Sigmoid colon (tissue), 7 donors: ENCODE measurements around the gene PAX5. TPM values are rescaled to one million over a fixed set of nuclear protein-coding genes. Genes with fewer than 3 reads are reported as not detected.
A peak's percentile ranks its signal among the peaks of the same experiment; 100 is the strongest.

Experiments used
- DNase-seq: peaks from one replicate; pipeline ENCODE4 v3.0.0-alpha.2; 2019
- H3K27ac ChIP-seq, 4 donors: fragments of 200-600 bp; sonication (generic); one replicate each; pipeline ENCODE4 v1.5.1; 2016 to 2019; ENCODE audit warnings: mild to moderate bottlenecking in 1 of 4
- H3K27me3 ChIP-seq, 3 donors: fragments of 200-600 bp; sonication (generic); one replicate each; pipeline ENCODE4 v1.5.1; 2019; ENCODE audit warnings: mild to moderate bottlenecking in 1 of 3
- H3K36me3 ChIP-seq, 4 donors: fragments of 200-600 bp; sonication (generic); one replicate each; pipeline ENCODE4 v1.5.1; 2016 to 2019
- H3K4me1 ChIP-seq, 4 donors: fragments of 200-600 bp; sonication (generic); one replicate each; pipeline ENCODE4 v1.5.1; 2017 to 2019
- H3K4me3 ChIP-seq, 4 donors: fragments of 200-600 bp; sonication (generic); one replicate each; pipeline ENCODE4 v1.5.1; 2017 to 2019; ENCODE audit warnings: mild to moderate bottlenecking in 2 of 4, moderate library complexity in 1 of 4
- H3K9me3 ChIP-seq, 4 donors: fragments of 200-600 bp in 3 of 4; sonication (generic) in 3 of 4; one replicate each; pipeline versions ENCODE4 v1.5.1 to v1.6.1; 2013 to 2019
- EP300 ChIP-seq, 4 donors: sonication (generic); formaldehyde crosslinking; IDR thresholded peaks; one replicate each; pipeline ENCODE4 v1.6.1; 2017; ENCODE audit warnings: antibody characterized with exemption in 4 of 4
- POLR2A ChIP-seq, 2 donors: fragments of 450-650 bp; IDR thresholded peaks; one replicate each; pipeline ENCODE4 v1.6.1; 2016; ENCODE audit warnings: antibody characterized with exemption in 2 of 2, mild to moderate bottlenecking in 2 of 2, moderate library complexity in 2 of 2
- POLR2AphosphoS5 ChIP-seq, 4 donors: sonication (generic); formaldehyde crosslinking; IDR thresholded peaks; one replicate each; pipeline ENCODE4 v1.6.1; 2017; ENCODE audit warnings: antibody characterized with exemption in 4 of 4
- WGBS, 2 donors: extraction: QIAGEN DNeasy Blood & Tissue Kit; methylation state at CpG; one replicate each; pipeline ENCODE4 v1.1.7; 2013; 5-methylcytosine and 5-hydroxymethylcytosine counted together
- intact Hi-C: fragments of 100-400 bp; cut with DNase I; formaldehyde crosslinking; loops from one replicate; pipeline ENCODE4 v1.15.1; 2023
- polyA plus RNA-seq, 3 donors: library from polyadenylated mRNA; stranded (reverse); fragments of 200-250 nt; gene quantifications; one replicate each; pipeline ENCODE4 v1.2.3, GENCODE V29; 2013
- total RNA-seq, 4 donors: library from RNA; depleted of rRNA; stranded (reverse); fragments of >200 nt; gene quantifications; one replicate each; pipeline ENCODE4 v1.1.0, GENCODE V29; 2016
- TF ChIP-seq, protein P1 (sequence below), 4 experiments: fragments of 450-650 bp in 3 of 4; fragments of 200-600 bp in 1 of 4; IDR thresholded peaks; one replicate each; pipeline ENCODE4 v1.5.1; 2016 to 2019; ENCODE audit warnings: antibody characterized with exemption in 4 of 4, mild to moderate bottlenecking in 3 of 4, moderate library complexity in 2 of 4
- donor health status: healthy with polysubstance abuse.
- donor health status: Bipolar disorder and iron deficiency.
- donor health status: healthy.

PAX5 gene
- total and polyA plus RNA-seq, 7 donors = under 0.01 to 20.1 (median 0.23) TPM; not detected in 4

DNA sequence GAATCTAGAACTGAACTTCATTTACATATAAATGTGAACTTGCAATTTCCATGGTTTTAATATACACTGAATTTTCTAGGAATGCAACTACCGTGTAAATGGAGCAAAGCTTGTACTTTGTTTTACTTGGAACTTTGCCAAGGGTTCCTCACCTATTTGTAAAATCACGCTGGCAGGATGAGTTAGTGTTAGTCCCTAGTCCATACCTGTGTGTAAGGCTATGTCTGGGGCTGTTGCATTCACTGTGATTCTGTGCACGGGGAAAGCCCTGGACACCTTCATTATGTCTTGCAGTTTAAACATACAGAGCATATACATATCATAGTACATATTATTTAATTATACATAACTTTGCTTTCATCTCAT, 119.9 kb downstream of the PAX5 start:
- H3K27me3 ChIP-seq = peaks cover 0 to 20% (median 4%) of the 10 kb centered on the region in 3 donors
- TF ChIP-seq, protein P1, sequence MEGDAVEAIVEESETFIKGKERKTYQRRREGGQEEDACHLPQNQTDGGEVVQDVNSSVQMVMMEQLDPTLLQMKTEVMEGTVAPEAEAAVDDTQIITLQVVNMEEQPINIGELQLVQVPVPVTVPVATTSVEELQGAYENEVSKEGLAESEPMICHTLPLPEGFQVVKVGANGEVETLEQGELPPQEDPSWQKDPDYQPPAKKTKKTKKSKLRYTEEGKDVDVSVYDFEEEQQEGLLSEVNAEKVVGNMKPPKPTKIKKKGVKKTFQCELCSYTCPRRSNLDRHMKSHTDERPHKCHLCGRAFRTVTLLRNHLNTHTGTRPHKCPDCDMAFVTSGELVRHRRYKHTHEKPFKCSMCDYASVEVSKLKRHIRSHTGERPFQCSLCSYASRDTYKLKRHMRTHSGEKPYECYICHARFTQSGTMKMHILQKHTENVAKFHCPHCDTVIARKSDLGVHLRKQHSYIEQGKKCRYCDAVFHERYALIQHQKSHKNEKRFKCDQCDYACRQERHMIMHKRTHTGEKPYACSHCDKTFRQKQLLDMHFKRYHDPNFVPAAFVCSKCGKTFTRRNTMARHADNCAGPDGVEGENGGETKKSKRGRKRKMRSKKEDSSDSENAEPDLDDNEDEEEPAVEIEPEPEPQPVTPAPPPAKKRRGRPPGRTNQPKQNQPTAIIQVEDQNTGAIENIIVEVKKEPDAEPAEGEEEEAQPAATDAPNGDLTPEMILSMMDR (IDR thresholded peaks at IDR 0.05) = no peak
- TF ChIP-seq POLR2A (IDR thresholded peaks at IDR 0.05) (no peak), POLR2AphosphoS5 (IDR thresholded peaks at IDR 0.05) (no peak), EP300 (IDR thresholded peaks at IDR 0.05) (no peak)
- 21 to 66% methylated on average over 3 of the region's 3 CpGs for WGBS, 2 donors
- H3K27ac ChIP-seq = no peak overlapping the region
- H3K4me1 ChIP-seq = no peaks in the 10 kb centered on the region
- no peaks in the 10 kb centered on the region for H3K36me3 ChIP-seq
- intact Hi-C loops = no loop called here
- H3K9me3 ChIP-seq = no peaks in the 10 kb centered on the region
- no peak overlapping the region for H3K4me3 ChIP-seq
- no peak for DNase-seq

DNA sequence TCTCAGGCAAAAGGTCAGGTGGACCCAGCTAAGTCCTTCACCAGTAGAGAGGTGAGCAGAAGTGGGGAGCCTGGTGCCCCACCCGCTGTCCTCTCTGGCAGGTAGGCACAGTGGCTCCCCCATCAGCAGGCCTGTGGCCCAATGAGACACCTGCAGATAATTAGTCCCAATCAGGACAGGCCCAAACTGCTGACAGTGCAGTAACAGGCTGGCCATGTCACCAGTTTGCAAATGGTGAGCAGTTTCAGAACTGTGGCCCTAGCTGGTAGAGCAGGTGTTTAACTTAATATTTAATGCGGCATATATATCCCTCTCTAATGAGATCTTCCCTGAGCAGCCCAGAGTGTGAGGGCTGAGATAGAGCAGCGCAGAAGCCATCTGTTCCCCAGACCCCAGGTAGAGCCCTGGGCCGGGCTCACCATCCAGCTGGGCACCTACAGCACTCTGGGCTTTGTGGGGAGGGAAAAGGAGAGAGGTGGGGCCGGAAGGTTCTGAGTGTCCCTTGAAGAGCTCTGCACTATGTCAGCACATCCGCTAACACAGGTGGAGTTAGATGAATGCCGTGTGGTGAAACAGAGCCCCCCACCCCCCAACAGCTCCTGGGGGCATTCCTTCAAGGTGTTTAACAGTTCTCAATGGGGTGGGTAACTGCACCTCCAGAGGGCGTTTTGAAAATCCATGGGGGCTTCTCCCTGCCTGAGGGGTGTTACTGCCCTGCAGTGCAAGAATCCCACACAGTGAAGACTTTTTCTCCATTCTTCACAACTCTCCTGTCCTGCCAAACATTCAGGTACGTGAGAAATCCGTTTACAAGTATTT, 120.5 kb downstream of the PAX5 start:
- Histone ChIP-seq H3K27ac (no peak overlapping the region), H3K4me1 (no peaks in the 10 kb centered on the region), H3K36me3 (no peaks in the 10 kb centered on the region), H3K9me3 (no peaks in the 10 kb centered on the region), H3K4me3 (no peak overlapping the region), H3K27me3 (peaks cover 0 to 24% (median 4%) of the 10 kb centered on the region in 3 donors)
- no peak for TF ChIP-seq POLR2A (IDR thresholded peaks at IDR 0.05)
- TF ChIP-seq POLR2AphosphoS5 (IDR thresholded peaks at IDR 0.05) = no peak
- TF ChIP-seq, protein P1 (IDR thresholded peaks at IDR 0.05) = no peak
- no peak for TF ChIP-seq EP300 (IDR thresholded peaks at IDR 0.05)
- intact Hi-C loops = no loop called here
- 59 to 63% methylated on average over 10 of the region's 10 CpGs for WGBS, 2 donors
- DNase-seq = peak; percentile 39

DNA sequence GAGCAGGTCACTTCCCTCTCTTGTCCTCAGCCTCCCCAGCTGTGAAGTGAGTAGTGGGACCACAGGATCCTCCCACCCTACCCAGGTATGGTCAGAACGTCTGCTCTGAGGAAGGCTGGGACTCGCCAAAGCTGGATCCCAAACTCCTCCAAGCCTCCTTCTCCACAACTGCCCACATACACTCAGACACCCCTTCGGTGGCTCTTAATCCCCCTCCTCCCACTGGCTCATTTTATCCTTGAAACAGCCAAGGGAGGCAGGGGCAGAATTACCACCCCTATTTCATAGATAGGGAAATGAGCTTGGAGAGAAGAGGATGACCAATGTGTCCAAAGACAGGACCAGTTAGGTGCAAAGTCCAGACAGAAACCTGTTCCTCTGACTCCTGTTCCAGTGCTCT, 121.4 kb downstream of the PAX5 start:
- TF ChIP-seq EP300 (IDR thresholded peaks at IDR 0.05) (no peak), POLR2AphosphoS5 (IDR thresholded peaks at IDR 0.05) (no peak), POLR2A (IDR thresholded peaks at IDR 0.05) (no peak)
- TF ChIP-seq, protein P1 (IDR thresholded peaks at IDR 0.05) = no peak
- Histone ChIP-seq H3K36me3 (no peaks in the 10 kb centered on the region), H3K4me3 (no peak overlapping the region), H3K27ac (no peak overlapping the region), H3K9me3 (no peaks in the 10 kb centered on the region), H3K27me3 (peaks cover 0 to 30% (median 4%) of the 10 kb centered on the region in 3 donors), H3K4me1 (no peaks in the 10 kb centered on the region)
- intact Hi-C loops = no loop called here
- WGBS, 2 donors = 75 to 76% methylated on average over 3 of the region's 3 CpGs
- DNase-seq = no peak

DNA sequence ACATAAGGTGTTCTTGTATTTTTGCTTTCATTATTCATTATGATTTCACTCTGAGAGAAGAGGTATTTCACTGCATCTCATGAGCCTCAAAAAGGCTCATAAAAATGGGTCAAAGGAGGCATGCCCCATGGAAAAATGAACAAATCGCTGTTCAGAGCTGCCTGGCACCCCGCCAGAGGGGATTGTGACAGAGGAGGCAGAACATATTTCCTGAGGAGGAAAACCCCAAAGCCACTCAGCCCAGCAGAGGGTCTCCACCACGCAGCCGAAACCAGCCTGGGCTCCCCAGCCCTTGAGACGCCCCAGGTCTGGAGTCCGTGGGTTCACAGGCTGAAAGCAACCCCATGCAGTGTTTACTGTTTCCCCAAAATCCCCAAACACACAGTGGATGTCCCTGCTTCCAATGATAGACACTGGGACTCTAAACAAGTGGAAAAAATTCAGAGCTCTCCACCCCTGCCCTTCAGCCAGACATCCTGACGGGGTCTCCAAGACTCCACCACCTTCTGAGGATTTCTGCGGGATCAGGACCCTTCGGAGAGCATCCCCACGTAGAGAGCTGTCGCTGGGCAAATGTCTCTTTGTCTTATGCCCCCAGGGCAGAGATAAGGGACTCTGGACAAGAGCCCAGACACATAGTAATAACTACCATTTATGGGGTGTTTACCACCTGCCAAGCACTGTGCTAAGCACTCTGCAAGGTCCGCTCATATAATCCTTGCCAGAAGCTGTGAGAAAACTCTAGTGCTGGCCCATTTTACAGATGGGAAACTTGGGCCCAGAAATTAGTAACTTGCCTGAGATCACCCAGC, 122.3 kb downstream of the PAX5 start:
- Histone ChIP-seq H3K4me3 (no peak overlapping the region), H3K36me3 (no peaks in the 10 kb centered on the region), H3K27ac (no peak overlapping the region), H3K4me1 (no peaks in the 10 kb centered on the region), H3K27me3 (peaks cover 0 to 31% (median 4%) of the 10 kb centered on the region in 3 donors), H3K9me3 (no peaks in the 10 kb centered on the region)
- 55 to 64% methylated on average over 12 of the region's 12 CpGs for WGBS, 2 donors
- intact Hi-C loops = no loop called here
- no peak for TF ChIP-seq POLR2A (IDR thresholded peaks at IDR 0.05)
- TF ChIP-seq, protein P1 (IDR thresholded peaks at IDR 0.05) = no peak
- TF ChIP-seq EP300 (IDR thresholded peaks at IDR 0.05) = no peak
- DNase-seq = peak; percentile 54
